Gastroesophageal sphincter (tissue), 3 donors: ENCODE data around the gene MRPL40.

ENCODE experiments used
- EP300 ChIP-seq: sonication (generic); formaldehyde crosslinking; IDR thresholded peaks from one replicate; pipeline ENCODE4 v1.6.1; 2017; ENCODE audit warnings: antibody characterized with exemption, mild to moderate bottlenecking
- TF ChIP-seq, protein P1 (sequence below), 4 experiments: fragments of 200-600 bp in 2 of 4; fragments of 450-650 bp in 2 of 4; sonication (generic) in 1 of 4; IDR thresholded peaks; one replicate each; pipeline ENCODE4 v1.5.1; 2017 to 2019; ENCODE audit warnings: antibody characterized with exemption in 4 of 4, mild to moderate bottlenecking in 2 of 4, moderate library complexity in 2 of 4

DNA sequence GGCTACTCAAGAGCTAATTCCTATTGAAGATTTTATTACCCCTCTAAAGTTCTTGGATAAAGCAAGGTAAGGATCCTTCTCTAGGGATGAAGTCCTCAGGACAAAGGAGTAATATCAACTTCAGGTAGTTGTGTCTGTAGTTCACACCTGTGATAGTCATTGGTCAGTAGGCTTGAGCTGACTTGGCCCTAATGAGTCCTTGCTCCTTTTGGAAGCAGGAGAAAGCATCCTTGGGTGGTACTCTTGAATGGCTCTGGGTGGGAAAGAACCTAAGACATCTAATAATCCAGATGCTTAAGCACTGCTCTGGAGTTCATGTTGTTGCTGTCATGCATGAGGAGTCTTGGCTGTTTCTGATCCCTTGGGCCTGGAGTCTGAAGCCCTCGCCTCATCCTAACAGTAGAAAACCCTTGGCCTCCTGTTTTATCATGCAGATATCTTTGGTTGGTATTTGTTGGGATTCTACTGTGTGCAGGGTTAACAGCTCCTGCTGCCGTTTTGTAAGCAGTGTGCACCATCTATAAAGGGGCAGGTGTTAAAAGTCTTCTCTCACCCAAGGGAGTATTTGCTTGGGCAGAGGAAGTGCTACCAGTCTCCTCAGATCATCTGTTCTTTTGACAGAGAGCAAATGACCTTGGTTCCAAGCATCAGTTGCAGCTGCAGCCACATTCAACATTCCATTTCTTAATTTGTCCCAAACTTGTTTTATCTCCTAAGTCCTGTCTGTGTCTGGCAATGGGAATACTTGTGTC is 2.7 kb downstream of the MRPL40 start:
- TF ChIP-seq EP300, result no peak
- TF ChIP-seq, protein P1, sequence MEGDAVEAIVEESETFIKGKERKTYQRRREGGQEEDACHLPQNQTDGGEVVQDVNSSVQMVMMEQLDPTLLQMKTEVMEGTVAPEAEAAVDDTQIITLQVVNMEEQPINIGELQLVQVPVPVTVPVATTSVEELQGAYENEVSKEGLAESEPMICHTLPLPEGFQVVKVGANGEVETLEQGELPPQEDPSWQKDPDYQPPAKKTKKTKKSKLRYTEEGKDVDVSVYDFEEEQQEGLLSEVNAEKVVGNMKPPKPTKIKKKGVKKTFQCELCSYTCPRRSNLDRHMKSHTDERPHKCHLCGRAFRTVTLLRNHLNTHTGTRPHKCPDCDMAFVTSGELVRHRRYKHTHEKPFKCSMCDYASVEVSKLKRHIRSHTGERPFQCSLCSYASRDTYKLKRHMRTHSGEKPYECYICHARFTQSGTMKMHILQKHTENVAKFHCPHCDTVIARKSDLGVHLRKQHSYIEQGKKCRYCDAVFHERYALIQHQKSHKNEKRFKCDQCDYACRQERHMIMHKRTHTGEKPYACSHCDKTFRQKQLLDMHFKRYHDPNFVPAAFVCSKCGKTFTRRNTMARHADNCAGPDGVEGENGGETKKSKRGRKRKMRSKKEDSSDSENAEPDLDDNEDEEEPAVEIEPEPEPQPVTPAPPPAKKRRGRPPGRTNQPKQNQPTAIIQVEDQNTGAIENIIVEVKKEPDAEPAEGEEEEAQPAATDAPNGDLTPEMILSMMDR (IDR thresholded peaks at IDR 0.05), result no peak
